AG09319 (cell line): Measurements from ENCODE around the gene RBBP7.

ENCODE experiments used
- DNase-seq: peaks from one replicate; pipeline ENCODE4 v3.0.0-alpha.2; 2010; ENCODE audit warnings: low read depth; ENCODE audit errors: extremely low read depth
- CTCF ChIP-seq: IDR thresholded peaks from 2 replicates; pipeline ENCODE4 v1.5.1; 2011; ENCODE audit warnings: low read depth, mild to moderate bottlenecking, inconsistent platforms, low read length, moderate library complexity

The RBBP7 gene

GRCh38 chrX:16848541-16848940 lies 21.6 kb downstream of the RBBP7 start:
- DNase-seq = no peak
- no peak for TF ChIP-seq CTCF

GRCh38 chrX:16845686-16846085 lies 24.5 kb downstream of the RBBP7 start:
- no peak for DNase-seq
- no peak for TF ChIP-seq CTCF

- no peak for TF ChIP-seq CTCF
- DNase-seq = no peak
Measured at GRCh38 chrX:16843208-16843909, 26.8 kb downstream of the RBBP7 start.

- TF ChIP-seq CTCF = no peak
- no peak for DNase-seq
Measured at GRCh38 chrX:16842684-16843083, 27.5 kb downstream of the RBBP7 start.

- no peak for TF ChIP-seq CTCF
- DNase-seq = peak; percentile 31
Measured at GRCh38 chrX:16839852-16840460, 30.2 kb downstream of the RBBP7 start.

- no peak for DNase-seq
- TF ChIP-seq CTCF = no peak
Measured at GRCh38 chrX:16839219-16839851, 30.8 kb downstream of the RBBP7 start.
